GM23338 (cell line): ENCODE results near the gene PLPPR3. TPM values are rescaled to one million over a fixed set of nuclear protein-coding genes. Genes with fewer than 3 reads are reported as not detected.

Source experiments
- ATAC-seq: fragments of 200-7000 bp; cut with Tn5 transposase; 3 replicates; pipeline ENCODE4 v1.9.1; 2020
- DNase-seq: peaks from one replicate; pipeline ENCODE4 v3.0.0-alpha.2; 2015; ENCODE audit warnings: low spot score
- H2AFZ ChIP-seq: fragments of 200-600 bp; sonication (generic); 2 replicates; pipeline ENCODE4 v1.8.0; 2016; ENCODE audit warnings: antibody characterized with exemption, mild to moderate bottlenecking, moderate library complexity
- H3F3A ChIP-seq: fragments of 200-600 bp; sonication (generic); replicated peaks from 2 replicates; pipeline ENCODE4 v1.8.0; 2017; ENCODE audit warnings: antibody characterized with exemption, mixed run types, low read depth
- H3K27ac ChIP-seq: fragments of 200-600 bp; sonication (generic); 2 replicates; pipeline ENCODE4 v1.6.1; 2016; ENCODE audit warnings: low read depth
- H3K27me3 ChIP-seq: fragments of 200-600 bp; sonication (generic); 2 replicates; pipeline ENCODE4 v1.8.0; 2016; ENCODE audit warnings: mild to moderate bottlenecking, mixed run types, moderate library complexity; ENCODE audit not compliant: insufficient read depth
- H3K36me3 ChIP-seq: fragments of 200-600 bp; sonication (generic); 2 replicates; pipeline ENCODE4 v1.8.0; 2016; ENCODE audit warnings: mild to moderate bottlenecking; ENCODE audit not compliant: insufficient read depth
- H3K4me1 ChIP-seq: fragments of 200-600 bp; sonication (generic); 2 replicates; pipeline ENCODE4 v1.8.0; 2016; ENCODE audit warnings: mild to moderate bottlenecking, moderate library complexity; ENCODE audit not compliant: insufficient read depth
- H3K4me2 ChIP-seq: fragments of 200-600 bp; sonication (generic); 2 replicates; pipeline ENCODE4 v1.7.1; 2017; ENCODE audit warnings: mixed run types
- H3K4me3 ChIP-seq: fragments of 200-600 bp; sonication (generic); 2 replicates; pipeline ENCODE4 v1.6.1; 2016; ENCODE audit warnings: mixed run types
- H3K79me2 ChIP-seq: fragments of 200-600 bp; sonication (generic); replicated peaks from 2 replicates; pipeline ENCODE4 v1.8.0; 2017; ENCODE audit warnings: mild to moderate bottlenecking; ENCODE audit not compliant: insufficient read depth
- H3K9me2 ChIP-seq: fragments of 200-600 bp; sonication (generic); 2 replicates; pipeline ENCODE4 v1.8.0; 2017; ENCODE audit not compliant: insufficient read depth
- H4K20me1 ChIP-seq: fragments of 200-600 bp; sonication (generic); replicated peaks from 2 replicates; pipeline ENCODE4 v1.8.0; 2017; ENCODE audit warnings: mild to moderate bottlenecking; ENCODE audit not compliant: insufficient read depth
- H3K27ac Mint-ChIP-seq: 2 replicates; pipeline ENCODE4 v1.8.0; 2020; ENCODE audit warnings: inconsistent platforms, mild to moderate bottlenecking, moderate library complexity, mixed read lengths
- H3K27me3 Mint-ChIP-seq: 3 replicates; pipeline ENCODE4 v1.8.0; 2022; ENCODE audit warnings: low read depth, mild to moderate bottlenecking, moderate library complexity, mixed read lengths, inconsistent platforms; ENCODE audit not compliant: insufficient read depth, poor library complexity
- H3K36me3 Mint-ChIP-seq: 3 replicates; pipeline ENCODE4 v1.8.0; 2021; ENCODE audit warnings: low read depth, mild to moderate bottlenecking, inconsistent platforms, moderate library complexity, mixed read lengths
- H3K4me1 Mint-ChIP-seq: 3 replicates; pipeline ENCODE4 v1.8.0; 2020; ENCODE audit warnings: mild to moderate bottlenecking, inconsistent platforms, mixed read lengths
- H3K4me3 Mint-ChIP-seq: 3 replicates; pipeline ENCODE4 v1.8.0; 2021; ENCODE audit warnings: moderate library complexity, mild to moderate bottlenecking, inconsistent platforms, mixed read lengths
- H3K9me3 Mint-ChIP-seq: 3 replicates; pipeline ENCODE4 v1.8.0; 2020; ENCODE audit warnings: moderate library complexity, mild to moderate bottlenecking, inconsistent platforms, mixed read lengths
- CTCF ChIP-seq, 2 experiments: fragments of 200-600 bp in 1 of 2; sonication (generic) in 1 of 2; conservative IDR thresholded peaks; 2 replicates each; pipeline versions ENCODE4 v1.5.1 to v1.6.1; 2016 to 2017; ENCODE audit warnings: antibody characterized with exemption in 2 of 2, low read depth in 2 of 2, mild to moderate bottlenecking in 2 of 2, moderate library complexity in 1 of 2
- ETS1 ChIP-seq: IDR thresholded peaks from 2 replicates; pipeline ENCODE4 v1.6.1; 2016; ENCODE audit warnings: antibody characterized with exemption
- EZH2 ChIP-seq: fragments of 200-600 bp; sonication (generic); IDR thresholded peaks from one replicate; pipeline ENCODE4 v1.8.0; 2017; ENCODE audit warnings: antibody characterized with exemption, mild to moderate bottlenecking, low read depth; ENCODE audit not compliant: unreplicated experiment
- JUNB ChIP-seq: IDR thresholded peaks from one replicate; pipeline ENCODE4 v1.6.1; 2016; ENCODE audit warnings: antibody characterized with exemption; ENCODE audit not compliant: unreplicated experiment
- NANOG ChIP-seq: IDR thresholded peaks from 2 replicates; pipeline ENCODE4 v1.6.1; 2016; ENCODE audit warnings: antibody characterized with exemption, borderline replicate concordance
- POLR2AphosphoS5 ChIP-seq: IDR thresholded peaks from 2 replicates; pipeline ENCODE4 v1.6.1; 2016; ENCODE audit warnings: antibody characterized with exemption, low read depth
- REST ChIP-seq: IDR thresholded peaks from one replicate; pipeline ENCODE4 v1.6.1; 2018; ENCODE audit warnings: antibody characterized with exemption; ENCODE audit not compliant: unreplicated experiment
- ZNF114 ChIP-seq: fragments of 250-450 bp; sonication (Bioruptor Pico); IDR thresholded peaks from 2 replicates; pipeline ENCODE4 v1.5.0; 2020; ENCODE audit warnings: mild to moderate bottlenecking, moderate library complexity
- ZNF331 ChIP-seq: fragments of 250-450 bp; sonication (Bioruptor Pico); IDR thresholded peaks from 2 replicates; pipeline ENCODE4 v1.5.0; 2020; ENCODE audit warnings: low read depth, mild to moderate bottlenecking, moderate library complexity
- ZNF462 ChIP-seq: fragments of 250-450 bp; sonication (Bioruptor Pico); IDR thresholded peaks from 2 replicates; pipeline ENCODE4 v1.5.0; 2020; ENCODE audit warnings: mild to moderate bottlenecking, moderate library complexity
- polyA plus RNA-seq: library from polyadenylated mRNA; unstranded; fragments of >200 nt; fragmentation: Nextera tagmentation; extraction: Ambion mirVana; gene quantifications from 2 replicates; pipeline ENCODE4 v1.2.1, GENCODE V29; 2016
- total RNA-seq: library from RNA; depleted of rRNA; stranded (reverse); fragments of >200 nt; shearing (Covaris generic); gene quantifications from 2 replicates; pipeline ENCODE4 v1.2.3, GENCODE V29; 2014

Gene PLPPR3
- total and polyA plus RNA-seq, 2 experiments from 2014 or later: 14.8 to 81.1 TPM

GRCh38 chr19:803099-803561 is 18.6 kb downstream of the PLPPR3 start:
- Histone ChIP-seq H3K27me3 (no peaks in the 10 kb centered on the region), H3K27ac (no peak overlapping the region; the same call in 1 of the 2 replicates), H3K9me2 (no peaks in the 10 kb centered on the region), H3F3A (peaks cover 53% of the 10 kb centered on the region), H2AFZ (no peak overlapping the region), H3K79me2 (peaks cover 98% of the 10 kb centered on the region), H3K4me2 (no peak overlapping the region), H3K4me1 (peaks cover 30% of the 10 kb centered on the region), H3K36me3 (peaks cover 33% of the 10 kb centered on the region), H4K20me1 (peaks cover 75% of the 10 kb centered on the region), H3K4me3 (no peak overlapping the region)
- TF ChIP-seq NANOG: no peak
- TF ChIP-seq ZNF462 (CRISPR knock-in tag): no peak
- no peak for TF ChIP-seq ZNF114 (CRISPR knock-in tag)
- no peak for TF ChIP-seq POLR2AphosphoS5
- no peak for TF ChIP-seq EZH2
- no peak for TF ChIP-seq ETS1
- TF ChIP-seq REST: no peak
- no peak for TF ChIP-seq JUNB
- no peak for TF ChIP-seq CTCF (conservative IDR thresholded peaks at IDR 0.05; ENCODE audit: low read depth in 2 of 2)
- no peak for TF ChIP-seq ZNF331 (CRISPR knock-in tag)
- H3K9me3 Mint-ChIP-seq: no peaks in the 10 kb centered on the region
- H3K4me3 Mint-ChIP-seq: no peak overlapping the region
- H3K27me3 Mint-ChIP-seq: peaks cover 38% of the 10 kb centered on the region
- DNase-seq (no peak), ATAC-seq (no peak)
- peaks cover 40% of the 10 kb centered on the region for H3K4me1 Mint-ChIP-seq
- H3K36me3 Mint-ChIP-seq: peaks cover 87% of the 10 kb centered on the region
- no peak overlapping the region for H3K27ac Mint-ChIP-seq
